Activated CD8-positive, alpha-beta T cell treated with anti-CD3 and anti-CD28 coated beads, Interleukin-2, amount 10 ng/mL, durations not matched to agents 7 days and 5 days (primary cell): ENCODE measurements around the gene ARID5A. TPM values are rescaled to one million over a fixed set of nuclear protein-coding genes. Genes with fewer than 3 reads are reported as not detected.

ENCODE experiments used
- ATAC-seq: fragments of 150-1000 bp; cut with Tn5 transposase; one replicate; pipeline ENCODE4 v1.10.0; 2021; ENCODE audit warnings: moderate library complexity
- CTCF ChIA-PET: fragments of 350-600 bp; sonication (Branson Sonifier 250); formaldehyde crosslinking; loops from one replicate; lab custom pipeline; 2021; ENCODE audit warnings: antibody characterized with exemption; lab: Charles Lee
- POLR2A ChIA-PET: fragments of 350-600 bp; sonication (Branson Sonifier 250); formaldehyde crosslinking; loops from one replicate; lab custom pipeline; 2021; ENCODE audit warnings: antibody characterized with exemption; lab: Charles Lee
- DNase-seq: peaks from one replicate; pipeline ENCODE4 v3.0.0-alpha.2; 2020
- H3K27ac Mint-ChIP-seq: one replicate; pipeline ENCODE4 v1.8.0; 2021; ENCODE audit warnings: mild to moderate bottlenecking, mixed read lengths
- H3K27me3 Mint-ChIP-seq: one replicate; pipeline ENCODE4 v1.8.0; 2021; ENCODE audit warnings: low read depth, mixed read lengths
- H3K36me3 Mint-ChIP-seq: one replicate; pipeline ENCODE4 v1.8.0; 2021; ENCODE audit warnings: low read depth, mixed read lengths
- H3K4me1 Mint-ChIP-seq: one replicate; pipeline ENCODE4 v1.8.0; 2021; ENCODE audit warnings: low read depth, mixed read lengths
- H3K4me3 Mint-ChIP-seq: one replicate; pipeline ENCODE4 v1.8.0; 2021; ENCODE audit warnings: mild to moderate bottlenecking, mixed read lengths
- H3K9me3 Mint-ChIP-seq: one replicate; pipeline ENCODE4 v1.8.0; 2022; ENCODE audit warnings: mixed read lengths; ENCODE audit not compliant: insufficient read depth
- total RNA-seq, 2 experiments: library from RNA; stranded (reverse); gene quantifications; one replicate each; pipeline ENCODE4 v1.2.3, GENCODE V29; 2021

The ARID5A gene
- total RNA-seq, 2 experiments from 2014 or later = 37.7 to 40.1 TPM

DNA sequence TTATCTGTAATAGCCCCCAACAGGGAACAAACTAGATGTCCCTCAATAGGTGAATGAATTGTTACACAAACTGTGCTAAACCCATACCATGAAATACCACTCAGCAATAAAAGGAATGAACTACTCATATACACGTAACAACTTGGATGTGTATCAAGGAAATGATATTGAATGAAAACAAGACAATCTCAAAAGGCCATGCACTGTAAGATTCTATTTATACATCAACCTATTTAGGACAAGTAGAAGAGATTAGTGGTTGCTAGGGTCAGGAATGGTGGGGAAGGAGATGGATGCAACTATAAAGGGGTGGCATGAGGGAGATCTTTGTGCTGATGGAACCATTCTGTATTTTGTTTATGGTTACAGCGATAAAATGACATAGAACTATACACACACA, 54.5 kb downstream of the ARID5A start:
- Mint-ChIP-seq H3K27me3 (no peaks in the 10 kb centered on the region), H3K9me3 (no peaks in the 10 kb centered on the region), H3K4me1 (peaks cover 48% of the 10 kb centered on the region), H3K27ac (no peak overlapping the region), H3K36me3 (peaks cover 74% of the 10 kb centered on the region), H3K4me3 (no peak overlapping the region)
- ChIA-PET CTCF (no interaction called here), POLR2A (interaction anchor here (0.5 kb wide), 1 partner anchor 27 kb away, joined by 6 read pairs; no protein-coding TSS in a partner anchor)
- ATAC-seq (no peak), DNase-seq (no peak)

DNA sequence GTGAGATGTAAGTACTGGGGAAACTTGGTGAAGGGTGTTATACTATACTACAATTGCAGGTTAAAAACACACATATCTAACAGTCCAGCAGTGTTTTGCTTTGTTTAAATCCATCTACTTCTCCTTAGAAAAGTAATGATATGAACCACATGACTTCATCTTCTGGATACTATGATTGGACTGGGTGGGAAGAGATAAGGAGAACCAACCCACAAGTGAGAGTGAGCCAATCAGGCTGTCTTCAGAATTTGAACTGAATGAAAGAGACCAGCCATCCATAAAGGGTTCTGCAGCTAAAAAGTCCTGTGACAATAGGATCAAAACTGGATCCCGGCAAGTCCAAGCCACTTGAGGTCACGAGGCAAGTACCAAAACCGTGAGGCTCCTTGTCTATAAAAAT, 54.9 kb downstream of the ARID5A start:
- Mint-ChIP-seq H3K36me3 (peaks cover 74% of the 10 kb centered on the region), H3K4me1 (peaks cover 52% of the 10 kb centered on the region), H3K4me3 (no peak overlapping the region), H3K27ac (no peak overlapping the region), H3K27me3 (no peaks in the 10 kb centered on the region), H3K9me3 (no peaks in the 10 kb centered on the region)
- ChIA-PET POLR2A (no interaction called here), CTCF (no interaction called here)
- ATAC-seq (no peak), DNase-seq (no peak)

DNA sequence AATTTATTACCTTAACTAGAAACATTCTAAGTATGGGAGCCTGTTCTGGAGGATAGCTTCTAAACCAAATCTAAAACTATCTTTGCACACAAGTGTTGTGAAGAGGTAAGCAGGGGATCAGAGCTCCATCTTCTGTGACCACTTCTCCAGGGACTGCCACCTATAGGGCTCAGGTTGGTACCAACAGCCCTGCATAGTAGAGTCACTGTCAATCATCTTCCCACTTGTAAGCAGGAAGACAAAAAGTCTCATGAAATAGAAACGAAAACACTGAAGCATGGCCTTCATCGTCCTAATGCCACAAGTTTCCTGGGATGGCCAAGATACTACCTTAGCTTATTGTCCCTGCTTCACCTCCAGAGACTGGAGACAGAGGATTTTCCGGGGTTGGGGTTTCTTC, 57.7 kb downstream of the ARID5A start:
- ATAC-seq = peak; percentile 55
- peaks cover 77% of the 10 kb centered on the region for H3K36me3 Mint-ChIP-seq

DNA sequence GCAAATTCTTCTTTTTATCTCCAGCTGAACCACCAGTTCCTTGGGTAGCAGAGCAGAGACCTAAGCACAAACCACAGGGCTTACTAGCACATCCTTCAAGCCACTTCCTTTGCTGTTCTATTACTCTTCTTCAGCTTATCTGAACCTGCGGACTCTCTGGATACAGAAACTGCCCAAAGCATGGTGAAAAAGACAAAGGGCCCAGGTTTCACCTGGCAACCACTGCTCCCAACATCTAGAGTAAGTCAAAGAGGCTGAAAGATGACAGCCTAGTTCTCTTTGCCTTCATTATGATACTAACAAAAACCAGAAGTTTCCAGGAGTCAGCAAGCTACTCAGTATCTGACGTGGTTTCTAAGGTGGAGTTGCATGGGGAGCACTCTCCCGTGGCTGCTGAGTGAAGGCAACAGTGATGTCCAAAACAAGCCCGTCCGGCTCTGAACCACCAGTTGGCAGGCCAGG, 58.2 kb downstream of the ARID5A start:
- ATAC-seq = peak; percentile 93
- Mint-ChIP-seq H3K4me1 (peaks cover 59% of the 10 kb centered on the region), H3K9me3 (no peaks in the 10 kb centered on the region), H3K27me3 (no peaks in the 10 kb centered on the region), H3K27ac (peak overlapping the region; percentile 89), H3K4me3 (peak overlapping the region; percentile 50), H3K36me3 (peaks cover 77% of the 10 kb centered on the region)
- peak; percentile 65 for DNase-seq
- ChIA-PET POLR2A (interaction anchor here (0.7 to 1.3 kb wide), 3 partner anchors 9 to 58 kb away, joined by 3 to 6 read pairs (median 4); partner anchors contain the start of gene KANSL3), CTCF (interaction anchor here (0.6 to 2.3 kb wide), 10 partner anchors 11 to 518 kb away, joined by 3 to 9 read pairs (median 6); partner anchors contain the start of genes ANKRD36, ARID5A and CNNM4)

More for the DNA sequence above, 57.7 kb downstream of the ARID5A start:
- no peak for DNase-seq
- Mint-ChIP-seq H3K9me3 (no peaks in the 10 kb centered on the region), H3K27me3 (no peaks in the 10 kb centered on the region), H3K4me3 (peak overlapping the region; percentile 50), H3K27ac (peak overlapping the region; percentile 89), H3K4me1 (peaks cover 59% of the 10 kb centered on the region)
- POLR2A ChIA-PET = interaction anchor here (0.7 to 1.3 kb wide), 4 partner anchors 10 to 57 kb away, joined by 3 to 6 read pairs (median 4); partner anchors contain the start of gene KANSL3
- CTCF ChIA-PET = interaction anchor here (0.8 to 2.3 kb wide), 11 partner anchors 10 to 518 kb away, joined by 3 to 9 read pairs (median 5); partner anchors contain the start of genes ANKRD36, ARID5A and CNNM4

DNA sequence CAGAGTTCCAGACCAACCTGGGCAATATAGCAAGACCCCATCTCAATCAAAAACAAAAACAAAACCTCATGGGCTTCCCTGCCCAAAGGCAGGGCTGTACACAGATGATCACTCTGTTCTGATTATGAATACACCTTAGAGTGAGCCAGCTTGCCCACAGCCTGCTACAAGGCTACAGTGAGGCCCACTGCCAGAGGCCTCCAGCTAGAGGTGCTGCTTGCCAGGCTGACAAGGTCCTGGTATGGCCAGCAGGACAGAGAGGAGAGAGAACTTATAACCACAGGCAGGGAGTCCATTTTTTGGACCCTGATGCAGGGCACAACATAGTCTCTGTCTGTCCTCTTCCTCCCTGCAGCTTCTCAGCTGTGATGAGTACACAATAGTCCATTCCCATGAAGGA, 60.0 kb downstream of the ARID5A start:
- ATAC-seq = no peak
- Mint-ChIP-seq H3K4me1 (peaks cover 71% of the 10 kb centered on the region), H3K9me3 (no peaks in the 10 kb centered on the region), H3K27ac (peak overlapping the region; percentile 31), H3K27me3 (no peaks in the 10 kb centered on the region), H3K4me3 (no peak overlapping the region), H3K36me3 (peaks cover 85% of the 10 kb centered on the region)
- CTCF ChIA-PET = no interaction called here
- DNase-seq = no peak
- POLR2A ChIA-PET = no interaction called here

DNA sequence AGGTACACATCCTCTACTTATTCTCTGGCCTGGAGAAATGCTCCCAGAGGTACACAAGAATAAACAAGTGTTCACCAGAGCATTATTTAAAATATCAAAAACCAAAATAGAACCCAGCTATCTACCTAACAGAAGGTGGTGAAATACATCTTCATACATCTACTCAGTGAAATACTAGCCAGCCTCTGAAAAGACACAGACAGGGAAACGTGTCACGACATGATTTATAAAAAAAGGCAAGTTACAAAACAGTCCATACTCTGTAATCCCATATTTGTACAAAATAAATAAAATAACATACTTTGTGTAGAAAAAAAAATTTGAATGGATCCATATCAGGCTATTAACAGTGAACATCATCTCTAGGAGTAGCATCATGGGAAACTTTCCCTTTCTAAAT, 63.4 kb downstream of the ARID5A start:
- peaks cover 79% of the 10 kb centered on the region for H3K36me3 Mint-ChIP-seq
- no peak overlapping the region for H3K27ac Mint-ChIP-seq
- no peak overlapping the region for H3K4me3 Mint-ChIP-seq
- H3K27me3 Mint-ChIP-seq = no peaks in the 10 kb centered on the region
- no peak for ATAC-seq
- ChIA-PET CTCF (interaction anchor here (0.8 kb wide), 1 partner anchor 161 kb away, joined by 3 read pairs; no protein-coding TSS in a partner anchor), POLR2A (no interaction called here)
- H3K4me1 Mint-ChIP-seq = peaks cover 50% of the 10 kb centered on the region
- DNase-seq = no peak
- no peaks in the 10 kb centered on the region for H3K9me3 Mint-ChIP-seq

DNA sequence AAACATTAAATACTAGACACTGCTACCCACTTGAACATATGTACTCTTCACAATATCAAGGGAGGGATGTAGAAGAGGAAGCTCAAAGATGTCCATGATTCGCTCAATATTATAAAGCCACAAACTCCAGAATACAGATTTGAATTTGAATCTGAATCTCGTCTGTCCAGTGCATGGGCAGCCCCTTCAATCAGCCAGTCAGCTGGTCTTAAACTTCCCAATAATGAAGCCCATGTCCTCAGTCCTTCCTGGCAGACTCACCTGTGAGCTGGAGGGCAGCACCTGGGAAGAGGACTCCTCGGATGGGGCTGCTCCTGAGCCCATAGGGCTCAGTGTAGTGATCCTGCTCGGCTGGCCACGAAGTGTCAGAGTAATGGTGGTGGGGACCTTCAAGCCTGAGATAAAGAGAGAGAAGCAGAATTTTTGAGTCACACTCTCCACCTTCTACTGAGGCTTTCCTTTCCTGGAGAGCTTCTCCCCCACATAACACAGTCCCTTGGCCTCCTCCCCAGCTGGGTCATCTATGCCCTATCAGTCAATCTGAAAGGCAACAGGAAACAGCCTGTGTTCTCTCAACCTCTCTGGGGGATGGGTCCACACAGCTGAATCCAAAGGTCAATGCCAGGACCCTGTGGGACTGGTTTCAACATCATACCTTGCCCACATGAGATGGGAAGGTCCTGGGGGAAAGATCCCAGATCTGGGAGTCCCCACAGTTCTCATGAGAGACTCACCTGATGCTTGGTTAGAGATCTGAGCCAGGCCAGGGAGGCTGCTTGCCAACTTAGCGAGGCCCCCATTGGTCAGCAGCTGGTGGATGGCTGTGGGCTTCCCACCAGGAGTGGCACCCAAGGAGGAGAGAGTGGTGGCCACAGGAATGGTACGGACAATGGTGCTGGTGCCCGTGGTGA, 65.1 kb downstream of the ARID5A start:
- no peak for DNase-seq
- Mint-ChIP-seq H3K27me3 (no peaks in the 10 kb centered on the region), H3K36me3 (peaks cover 85% of the 10 kb centered on the region), H3K4me3 (no peak overlapping the region), H3K27ac (peak overlapping the region; percentile 77), H3K4me1 (peaks cover 34% of the 10 kb centered on the region), H3K9me3 (no peaks in the 10 kb centered on the region)
- ChIA-PET CTCF (interaction anchor here (0.7 to 1.5 kb wide), 4 partner anchors 47 to 511 kb away, joined by 3 to 5 read pairs (median 4); partner anchors contain the start of gene ANKRD36), POLR2A (interaction anchor here (0.6 to 0.9 kb wide), 2 partner anchors 10 to 16 kb away, joined by 3 to 4 read pairs; no protein-coding TSS in a partner anchor)
- peak; percentile 44 for ATAC-seq

Other genes with a start within 250 kb of the ARID5A start
- 100 to 1,000 TPM; 177 to 181 TPM for gene SNRNP200, start 231.2 kb upstream of the ARID5A start, total RNA-seq
- 10 to 100 TPM; 43.4 to 43.5 TPM for gene ITPRIPL1, start 211.4 kb upstream of the ARID5A start, total RNA-seq
- 100 to 1,000 TPM in 1 of 2 experiments, 10 to 100 TPM in 1; 87.3 to 101 TPM for gene NCAPH, start 201.0 kb upstream of the ARID5A start, total RNA-seq
- gene NEURL3, start 31.4 kb upstream of the ARID5A start, total RNA-seq = not detected
- 10 to 100 TPM; 60.8 to 64.4 TPM for gene KANSL3, start 101.6 kb downstream of the ARID5A start, total RNA-seq
- not detected for gene FER1L5, start 106.0 kb downstream of the ARID5A start, total RNA-seq
- 1 to 10 TPM; 7.4 to 7.9 TPM for gene LMAN2L, start 203.3 kb downstream of the ARID5A start, total RNA-seq
- gene CNNM4, start 224.2 kb downstream of the ARID5A start, total RNA-seq = 1 to 10 TPM; 7.1 TPM